ENCODE measurements around the gene ZNF320.
"Not testable (repeated sequence)": the region's sequence is repeated elsewhere in the genome, so short reads cannot be mapped to it uniquely, and the experiment has no call there.

Gene ZNF320

GRCh38 chr19:52923778-52924593 is 26.6 kb upstream of the ZNF320 start:
- TF ChIP-seq CTCF (IDR thresholded peaks at IDR 0.05; ENCODE audit: insufficient read depth, low read depth, low read length, missing control alignments) = no peak
- peak overlapping the region; percentile 16 for H3K4me3 ChIP-seq (ENCODE audit: low read length)
- DNase-seq (ENCODE audit: low read depth) = peak; percentile 44

- H3K4me3 ChIP-seq (ENCODE audit: low read length) = peak within 1 kb of the TSS; percentile 94
- TF ChIP-seq CTCF (IDR thresholded peaks at IDR 0.05; ENCODE audit: insufficient read depth, low read depth, low read length, missing control alignments) = no peak
- peak; percentile 91 for DNase-seq (ENCODE audit: low read depth)
These were observed 25.7 kb upstream of the ZNF320 start, which contains the start of gene ZNF888 for GRCh38 chr19:52922841-52923777. TSS of gene ZNF888 (minus strand) at chr19:52923428. CDS start at chr19:52917873, 5,555 bp downstream.

- DNase-seq (ENCODE audit: low read depth) = no peak
- no peak for TF ChIP-seq CTCF (IDR thresholded peaks at IDR 0.05; ENCODE audit: insufficient read depth, low read depth, low read length, missing control alignments)
- H3K4me3 ChIP-seq (ENCODE audit: low read length) = no peak overlapping the region
These were observed 20.1 kb upstream of the ZNF320 start for GRCh38 chr19:52917531-52917930.

GRCh38 chr19:52910648-52911047 is 13.2 kb upstream of the ZNF320 start:
- TF ChIP-seq CTCF (IDR thresholded peaks at IDR 0.05; ENCODE audit: insufficient read depth, low read depth, low read length, missing control alignments) = no peak
- no peak overlapping the region for H3K4me3 ChIP-seq (ENCODE audit: low read length)
- DNase-seq (ENCODE audit: low read depth) = no peak

GRCh38 chr19:52904052-52904780 is 6.8 kb upstream of the ZNF320 start:
- not testable (repeated sequence) for H3K4me3 ChIP-seq (ENCODE audit: low read length); DNase-seq (ENCODE audit: low read depth)

GRCh38 chr19:52901842-52902241 is 4.4 kb upstream of the ZNF320 start:
- TF ChIP-seq CTCF (IDR thresholded peaks at IDR 0.05; ENCODE audit: insufficient read depth, low read depth, low read length, missing control alignments) = no peak
- DNase-seq (ENCODE audit: low read depth) = no peak
- H3K4me3 ChIP-seq (ENCODE audit: low read length) = no peak overlapping the region

GRCh38 chr19:52898596-52898995 is 1.2 kb upstream of the ZNF320 start:
- not testable (repeated sequence) for H3K4me3 ChIP-seq (ENCODE audit: low read length); DNase-seq (ENCODE audit: low read depth)

Data from epithelial cell of esophagus (primary cell).